ENCODE measurements around the gene CAMKMT.

GRCh38 chr2:44450082-44450481 is 88.3 kb downstream of the CAMKMT start:
- TF ChIP-seq YY1 (IDR thresholded peaks at IDR 0.05; ENCODE audit: insufficient read depth, insufficient read length): no peak
- TF ChIP-seq SUZ12 (IDR thresholded peaks at IDR 0.05; ENCODE audit: extremely low read depth, insufficient read depth, insufficient read length): no peak
- no peak for TF ChIP-seq ZNF274 (IDR thresholded peaks at IDR 0.05; ENCODE audit: low read depth, low read length)

All from NT2/D1 (cell line).